K562 (cell line): ENCODE results near the gene ATPAF2. TPM values are rescaled to one million over a fixed set of nuclear protein-coding genes. Genes with fewer than 3 reads are reported as not detected.

Experiments
- ATAC-seq: fragments of 200-7000 bp; cut with Tn5 transposase; 3 replicates; pipeline ENCODE4 v1.9.1; 2020; ENCODE audit warnings: moderate library complexity
- BruUV-seq: library from RNA; stranded (reverse); fragments of 400-500 nt; replicated peaks from 2 replicates; lab custom pipeline; 2021; lab: Mats Ljungman, UMichigan
- CTCF ChIA-PET: fragments of 300-600 bp; formaldehyde crosslinking; extraction: SDS; loops from one replicate; lab custom pipeline; 2021; ENCODE audit warnings: low intra/inter-chr PET ratio; lab: Yijun Ruan, JAX
- POLR2A ChIA-PET: fragments of 300-600, 350-650 bp; sonication (Branson Sonifier 250); formaldehyde crosslinking; extraction: SDS; loops from one replicate; lab custom pipeline; 2021; ENCODE audit warnings: antibody characterized with exemption, inconsistent platforms; lab: Yijun Ruan, JAX
- DNase-seq, 4 experiments: peaks; one replicate each; pipeline versions ENCODE4 v3.0.0 to v3.0.0-alpha.2; 2011 to 2018; ENCODE audit warnings: low spot score in 3 of 4, mixed read lengths in 3 of 4; ENCODE audit errors: extremely low read depth in 1 of 4
- FAIRE-seq: peaks from 2 replicates; lab custom pipeline; 2011; peaks lifted over from hg19 to GRCh38; lab: Jason Lieb, UNC
- H2AFZ ChIP-seq: 2 replicates; pipeline ENCODE4 v1.6.0; 2011; ENCODE audit warnings: low read depth, low read length, control low read depth, inconsistent platforms
- H3K27ac ChIP-seq: fragments of 200-600 bp; 3 replicates; pipeline ENCODE4 v1.8.0; 2011; ENCODE audit warnings: low read depth, mild to moderate bottlenecking, control low read depth, inconsistent platforms, low read length, moderate library complexity, mixed read lengths; ENCODE audit errors: extremely low read depth
- H3K27me3 ChIP-seq, 2 experiments: fragments of 300-600 bp in 1 of 2; 2 replicates in 1 of 2; 3 replicates in 1 of 2; pipeline versions ENCODE4 v1.6.0 to v1.8.0; 2011; ENCODE audit warnings: inconsistent platforms in 2 of 2, low read length in 2 of 2, mild to moderate bottlenecking in 1 of 2, mixed read lengths in 1 of 2, moderate library complexity in 1 of 2; ENCODE audit not compliant: control insufficient read depth in 2 of 2, insufficient read depth in 2 of 2
- H3K36me3 ChIP-seq: fragments of 300-600 bp; 3 replicates; pipeline ENCODE4 v1.8.0; 2011; ENCODE audit warnings: mild to moderate bottlenecking, low read length, inconsistent platforms; ENCODE audit not compliant: control insufficient read depth, insufficient read depth
- H3K4me1 ChIP-seq, 2 experiments: fragments of 200-600 bp in 1 of 2; replicated peaks in 1 of 2; 2 replicates in 1 of 2; 3 replicates in 1 of 2; pipeline versions ENCODE4 v1.5.1 to v1.8.0; 2011; ENCODE audit warnings: inconsistent platforms in 2 of 2, low read length in 2 of 2, mild to moderate bottlenecking in 1 of 2, mixed read lengths in 1 of 2, moderate library complexity in 1 of 2; ENCODE audit not compliant: control insufficient read depth in 2 of 2, insufficient read depth in 2 of 2
- H3K4me2 ChIP-seq: 2 replicates; pipeline ENCODE4 v1.6.1; 2011; ENCODE audit warnings: low read length, control low read depth, inconsistent platforms, mixed read lengths; ENCODE audit not compliant: insufficient read depth
- H3K4me3 ChIP-seq: fragments of 200-600 bp; sonication (generic), shearing (Covaris generic); 2 replicates; pipeline ENCODE4 v1.5.1; 2016; ENCODE audit warnings: control low read depth, inconsistent platforms
- H3K79me2 ChIP-seq: fragments of 200-600 bp; 3 replicates; pipeline ENCODE4 v1.8.0; 2011; ENCODE audit warnings: low read length, inconsistent platforms; ENCODE audit not compliant: control insufficient read depth, insufficient read depth
- H3K9ac ChIP-seq, 2 experiments: 2 replicates each; pipeline versions ENCODE4 v1.6.0 to v1.6.1; 2011; ENCODE audit warnings: low read depth in 2 of 2, low read length in 2 of 2, control low read depth in 1 of 2, inconsistent platforms in 1 of 2, mild to moderate bottlenecking in 1 of 2, mixed read lengths in 1 of 2; ENCODE audit not compliant: insufficient read depth in 1 of 2
- H3K9me1 ChIP-seq: one replicate; pipeline ENCODE4 v1.6.0; 2011; ENCODE audit warnings: inconsistent platforms, mild to moderate bottlenecking, low read length, moderate library complexity; ENCODE audit not compliant: control insufficient read depth, insufficient read depth
- H3K9me3 ChIP-seq: replicated peaks from 2 replicates; pipeline ENCODE4 v1.5.1; 2011; ENCODE audit warnings: low read depth, low read length, inconsistent platforms; ENCODE audit not compliant: control insufficient read depth, insufficient read depth
- H4K20me1 ChIP-seq: replicated peaks from 2 replicates; pipeline ENCODE4 v1.6.1; 2011; ENCODE audit warnings: low read length, inconsistent platforms, mixed read lengths; ENCODE audit not compliant: control insufficient read depth, insufficient read depth
- CREB1 ChIP-seq, 2 experiments: sonication (generic) in 1 of 2; formaldehyde crosslinking in 1 of 2; IDR thresholded peaks; 2 replicates each; pipeline versions ENCODE4 v1.6.1 to v1.8.0; 2012 to 2022; ENCODE audit warnings: inconsistent platforms in 1 of 2, mild to moderate bottlenecking in 1 of 2, missing genetic modification reagents in 1 of 2, moderate library complexity in 1 of 2
- DMBX1 ChIP-seq: fragments of 250-450 bp; sonication (Bioruptor Pico); IDR thresholded peaks from 2 replicates; pipeline ENCODE4 v1.8.0; 2022; ENCODE audit warnings: inconsistent platforms, mild to moderate bottlenecking, moderate library complexity, borderline replicate concordance
- ETV1 ChIP-seq: fragments of 450-650 bp; conservative IDR thresholded peaks from 2 replicates; pipeline ENCODE4 v1.6.1; 2016; ENCODE audit warnings: missing genetic modification characterization, control low read depth, low read depth, missing compliant biosample characterization
- HNRNPUL1 ChIP-seq: fragments of 200-400 bp; formaldehyde crosslinking; IDR thresholded peaks from 2 replicates; pipeline ENCODE4 v1.6.1; 2017; ENCODE audit warnings: low read length
- MCM2 ChIP-seq: fragments of 450-650 bp; IDR thresholded peaks from 2 replicates; pipeline ENCODE4 v1.6.1; 2017; ENCODE audit warnings: low read depth, mild to moderate bottlenecking
- POLR2G ChIP-seq: fragments of 200-400 bp; formaldehyde crosslinking; IDR thresholded peaks from 2 replicates; pipeline ENCODE4 v1.6.1; 2017; ENCODE audit warnings: low read depth, mild to moderate bottlenecking, antibody characterized with exemption, low read length, moderate library complexity
- PTTG1 ChIP-seq: fragments of 450-650 bp; IDR thresholded peaks from 2 replicates; pipeline ENCODE4 v1.6.1; 2016; ENCODE audit warnings: low read depth, mild to moderate bottlenecking, missing genetic modification characterization, missing compliant biosample characterization
- ZKSCAN1 ChIP-seq: fragments of 150-350 bp; IDR thresholded peaks from 2 replicates; pipeline ENCODE4 v1.6.1; 2016; ENCODE audit warnings: low read depth, low read length
- ZNF431 ChIP-seq: sonication (generic); formaldehyde crosslinking; IDR thresholded peaks from 2 replicates; pipeline ENCODE4 v1.8.0; 2022; ENCODE audit warnings: mild to moderate bottlenecking, missing genetic modification reagents
- ZNF445 ChIP-seq: fragments of 250-450 bp; sonication (Bioruptor Pico); IDR thresholded peaks from 2 replicates; pipeline ENCODE4 v1.4.0; 2020; ENCODE audit warnings: low read depth, mild to moderate bottlenecking, moderate library complexity
- WGBS: fragments of 100-300 bp; shearing (Covaris generic); methylation state at CpG from one replicate; pipeline ENCODE4 v1.1.6; 2016; ENCODE audit warnings: low coverage, mixed read lengths; ENCODE audit not compliant: insufficient coverage; ENCODE audit errors: missing lambda C conversion rate; 5-methylcytosine and 5-hydroxymethylcytosine counted together
- in situ Hi-C: fragments of 300-500 bp; cut with MboI; formaldehyde crosslinking; loops from 4 replicates; pipeline ENCODE4 v1.15.0; 2018; ENCODE audit warnings: inconsistent platforms, mixed read lengths
- intact Hi-C: fragments of 100-400 bp; cut with micrococcal nuclease; formaldehyde crosslinking; loops from 2 replicates; pipeline ENCODE4 v1.14.2; 2022
- polyA plus RNA-seq, 8 experiments: library from polyadenylated mRNA; depleted of rRNA in 4 of 8; stranded (reverse) in 5 of 8; unstranded in 3 of 8; fragments of >200 nt; fragmentation: Nextera tagmentation in 2 of 8; fragmentation: Illumina TruSeq in 1 of 8; extraction: Ambion mirVana in 2 of 8; extraction: Trizol in 1 of 8; gene quantifications; 2 replicates each; pipeline versions ENCODE4 v1.2.1 to v1.2.3, GENCODE V29; 2011 to 2014; ENCODE audit warnings: inconsistent platforms in 1 of 8, missing spikeins in 1 of 8
- total RNA-seq, 7 experiments: library from RNA; depleted of rRNA in 6 of 7; stranded (reverse); fragments of >200 nt in 6 of 7; fragmentation: Illumina TruSeq in 2 of 7; extraction: Trizol in 2 of 7; gene quantifications; 2 replicates each; pipeline versions ENCODE4 v1.2.1 to v1.2.3, GENCODE V29; 2011 to 2021; ENCODE audit warnings: low replicate concordance in 1 of 7
- TF ChIP-seq, protein P1 (sequence below): fragments of 200-800 bp; sonication (Bioruptor generic); IDR thresholded peaks from 2 replicates; pipeline ENCODE4 v1.6.1; 2017; ENCODE audit warnings: missing genetic modification characterization, missing compliant biosample characterization
- TF ChIP-seq, protein P2 (sequence below): sonication (generic); formaldehyde crosslinking; IDR thresholded peaks from 2 replicates; pipeline ENCODE4 v1.8.0; 2022; ENCODE audit warnings: missing genetic modification reagents, mild to moderate bottlenecking, borderline replicate concordance

Gene ATPAF2
- total and polyA plus RNA-seq, 9 of the 15 experiments (the other 6 are each of a cell fraction or from before 2014, with no cell fraction given), result 2.1 to 19.2 (median 11.3) TPM

GRCh38 chr17:17993366-17993765, 45.6 kb downstream of the ATPAF2 start:
- no peak for FAIRE-seq
- CTCF ChIA-PET, result no interaction called here
- no peak for TF ChIP-seq ZNF445 (CRISPR knock-in tag)
- TF ChIP-seq DMBX1 (CRISPR knock-in tag), result no peak
- TF ChIP-seq, protein P1, sequence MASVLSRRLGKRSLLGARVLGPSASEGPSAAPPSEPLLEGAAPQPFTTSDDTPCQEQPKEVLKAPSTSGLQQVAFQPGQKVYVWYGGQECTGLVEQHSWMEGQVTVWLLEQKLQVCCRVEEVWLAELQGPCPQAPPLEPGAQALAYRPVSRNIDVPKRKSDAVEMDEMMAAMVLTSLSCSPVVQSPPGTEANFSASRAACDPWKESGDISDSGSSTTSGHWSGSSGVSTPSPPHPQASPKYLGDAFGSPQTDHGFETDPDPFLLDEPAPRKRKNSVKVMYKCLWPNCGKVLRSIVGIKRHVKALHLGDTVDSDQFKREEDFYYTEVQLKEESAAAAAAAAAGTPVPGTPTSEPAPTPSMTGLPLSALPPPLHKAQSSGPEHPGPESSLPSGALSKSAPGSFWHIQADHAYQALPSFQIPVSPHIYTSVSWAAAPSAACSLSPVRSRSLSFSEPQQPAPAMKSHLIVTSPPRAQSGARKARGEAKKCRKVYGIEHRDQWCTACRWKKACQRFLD (CRISPR knock-in tag), result no peak
- no peak for TF ChIP-seq ZKSCAN1
- TF ChIP-seq PTTG1 (tag), result no peak
- TF ChIP-seq CREB1 (IDR thresholded peaks at IDR 0.05), result no peak
- no peak for TF ChIP-seq CREB1 (CRISPR knock-in tag; IDR thresholded peaks at IDR 0.05)
- no peak for TF ChIP-seq ETV1 (tag)
- no peak for TF ChIP-seq ZNF431 (CRISPR knock-in tag)
- TF ChIP-seq, protein P2, sequence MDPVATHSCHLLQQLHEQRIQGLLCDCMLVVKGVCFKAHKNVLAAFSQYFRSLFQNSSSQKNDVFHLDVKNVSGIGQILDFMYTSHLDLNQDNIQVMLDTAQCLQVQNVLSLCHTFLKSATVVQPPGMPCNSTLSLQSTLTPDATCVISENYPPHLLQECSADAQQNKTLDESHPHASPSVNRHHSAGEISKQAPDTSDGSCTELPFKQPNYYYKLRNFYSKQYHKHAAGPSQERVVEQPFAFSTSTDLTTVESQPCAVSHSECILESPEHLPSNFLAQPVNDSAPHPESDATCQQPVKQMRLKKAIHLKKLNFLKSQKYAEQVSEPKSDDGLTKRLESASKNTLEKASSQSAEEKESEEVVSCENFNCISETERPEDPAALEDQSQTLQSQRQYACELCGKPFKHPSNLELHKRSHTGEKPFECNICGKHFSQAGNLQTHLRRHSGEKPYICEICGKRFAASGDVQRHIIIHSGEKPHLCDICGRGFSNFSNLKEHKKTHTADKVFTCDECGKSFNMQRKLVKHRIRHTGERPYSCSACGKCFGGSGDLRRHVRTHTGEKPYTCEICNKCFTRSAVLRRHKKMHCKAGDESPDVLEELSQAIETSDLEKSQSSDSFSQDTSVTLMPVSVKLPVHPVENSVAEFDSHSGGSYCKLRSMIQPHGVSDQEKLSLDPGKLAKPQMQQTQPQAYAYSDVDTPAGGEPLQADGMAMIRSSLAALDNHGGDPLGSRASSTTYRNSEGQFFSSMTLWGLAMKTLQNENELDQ, result no peak
- no peak for TF ChIP-seq MCM2
- no peak for TF ChIP-seq POLR2G
- TF ChIP-seq HNRNPUL1, result no peak

More at GRCh38 chr17:17993366-17993765, 45.6 kb downstream of the ATPAF2 start:
- POLR2A ChIA-PET, result no interaction called here
- Histone ChIP-seq H3K36me3 (no peaks in the 10 kb centered on the region), H3K9me1 (no peaks in the 10 kb centered on the region), H3K79me2 (no peaks in the 10 kb centered on the region), H4K20me1 (no peaks in the 10 kb centered on the region), H3K9ac (no peak overlapping the region), H3K27me3 (peaks cover 0 to 18% of the 10 kb centered on the region in 2 experiments; a peak in 2 of 5 replicates), H3K27ac (no peak overlapping the region), H3K4me3 (no peak overlapping the region), H3K4me2 (no peak overlapping the region), H2AFZ (no peak overlapping the region), H3K4me1 (no peaks in the 10 kb centered on the region; a peak in 1 of 5 replicates), H3K9me3 (no peaks in the 10 kb centered on the region)
- no peak for DNase-seq
- whole genome bisulfite sequencing, result 9% methylated on average over 2 of the region's 2 CpGs
- no TSS peak for BruUV-seq
- in situ Hi-C loops, result no loop called here
- intact Hi-C loops, result no loop called here
- no peak for ATAC-seq
